ENCODE data around the gene SLC23A2.
A peak's percentile ranks its signal among the peaks of the same experiment; 100 is the strongest.
"Not testable (repeated sequence)": the region's sequence is repeated elsewhere in the genome, so short reads cannot be mapped to it uniquely, and the experiment has no call there.

Gene SLC23A2

GRCh38 chr20:5013682-5014447 lies 12.6 kb upstream of the SLC23A2 start:
- TF ChIP-seq LEF1 (IDR thresholded peaks at IDR 0.05; ENCODE audit: borderline replicate concordance) (no peak), ZNF384 (IDR thresholded peaks at IDR 0.05) (no peak), SUZ12 (IDR thresholded peaks at IDR 0.05) (no peak), TARDBP (IDR thresholded peaks at IDR 0.05) (no peak), BHLHE40 (IDR thresholded peaks at IDR 0.05; ENCODE audit: borderline replicate concordance) (no peak), FOXK2 (IDR thresholded peaks at IDR 0.05) (no peak), CTBP1 (IDR thresholded peaks at IDR 0.05; ENCODE audit: borderline replicate concordance) (no peak)
- POLR2A ChIA-PET: no interaction called here

GRCh38 chr20:5008759-5009158 lies 7.4 kb upstream of the SLC23A2 start:
- no peak for TF ChIP-seq ZNF384 (IDR thresholded peaks at IDR 0.05)
- TF ChIP-seq BHLHE40 (IDR thresholded peaks at IDR 0.05; ENCODE audit: borderline replicate concordance): no peak
- ChIA-PET CTCF (no interaction called here), POLR2A (no interaction called here)
- DNase-seq (ENCODE audit: extremely low spot score): no peak

More at GRCh38 chr20:5013682-5014447, 12.6 kb upstream of the SLC23A2 start:
- CTCF ChIA-PET: no interaction called here
- no peak for DNase-seq (ENCODE audit: extremely low spot score)

- DNase-seq (ENCODE audit: extremely low spot score): no peak
- TF ChIP-seq FOXA1 (IDR thresholded peaks at IDR 0.05) (no peak), HDGF (IDR thresholded peaks at IDR 0.05; ENCODE audit: borderline replicate concordance) (no peak), BHLHE40 (IDR thresholded peaks at IDR 0.05; ENCODE audit: borderline replicate concordance) (no peak), CTBP1 (IDR thresholded peaks at IDR 0.05; ENCODE audit: borderline replicate concordance) (no peak), LEF1 (IDR thresholded peaks at IDR 0.05; ENCODE audit: borderline replicate concordance) (no peak), L3MBTL2 (conservative IDR thresholded peaks at IDR 0.05) (no peak), NFRKB (IDR thresholded peaks at IDR 0.05) (no peak), TARDBP (IDR thresholded peaks at IDR 0.05) (no peak), SP1 (IDR thresholded peaks at IDR 0.05) (no peak), ARNT (IDR thresholded peaks at IDR 0.05) (no peak), FOXK2 (IDR thresholded peaks at IDR 0.05) (no peak)
- POLR2A ChIA-PET: no interaction called here
- CTCF ChIA-PET: no interaction called here
Observed at GRCh38 chr20:5005326-5005725, 4.0 kb upstream of the SLC23A2 start.

- CTCF ChIA-PET; POLR2A ChIA-PET; DNase-seq (ENCODE audit: extremely low spot score): not testable (repeated sequence)
Observed at GRCh38 chr20:5004825-5005224, 3.5 kb upstream of the SLC23A2 start.

- POLR2A ChIA-PET: no interaction called here
- no peak for TF ChIP-seq ARNT (IDR thresholded peaks at IDR 0.05)
- no peak for TF ChIP-seq HDGF (IDR thresholded peaks at IDR 0.05; ENCODE audit: borderline replicate concordance)
- no peak for TF ChIP-seq BHLHE40 (IDR thresholded peaks at IDR 0.05; ENCODE audit: borderline replicate concordance)
- no peak for TF ChIP-seq SP1 (IDR thresholded peaks at IDR 0.05)
- TF ChIP-seq FOXM1 (IDR thresholded peaks at IDR 0.05; ENCODE audit: borderline replicate concordance): no peak
- TF ChIP-seq ELF4 (IDR thresholded peaks at IDR 0.05): no peak
- no peak for TF ChIP-seq SUZ12 (IDR thresholded peaks at IDR 0.05)
- no peak for TF ChIP-seq FOXK2 (IDR thresholded peaks at IDR 0.05)
- TF ChIP-seq FOXA1 (IDR thresholded peaks at IDR 0.05): no peak
- no peak for TF ChIP-seq TARDBP (IDR thresholded peaks at IDR 0.05)
- no peak for TF ChIP-seq PKNOX1 (IDR thresholded peaks at IDR 0.05)
- no peak for TF ChIP-seq NFRKB (IDR thresholded peaks at IDR 0.05)
- no peak for TF ChIP-seq LEF1 (IDR thresholded peaks at IDR 0.05; ENCODE audit: borderline replicate concordance)
- no peak for TF ChIP-seq ZNF384 (IDR thresholded peaks at IDR 0.05)
- TF ChIP-seq L3MBTL2 (conservative IDR thresholded peaks at IDR 0.05): no peak
- no peak for TF ChIP-seq CTBP1 (IDR thresholded peaks at IDR 0.05; ENCODE audit: borderline replicate concordance)
- CTCF ChIA-PET: no interaction called here
- DNase-seq (ENCODE audit: extremely low spot score): peak; percentile 4
Observed at GRCh38 chr20:5003626-5004025, 2.3 kb upstream of the SLC23A2 start.

- TF ChIP-seq LEF1 (IDR thresholded peaks at IDR 0.05; ENCODE audit: borderline replicate concordance): no peak
- TF ChIP-seq FOXA1 (IDR thresholded peaks at IDR 0.05): no peak
- TF ChIP-seq ELF4 (IDR thresholded peaks at IDR 0.05): no peak
- no peak for TF ChIP-seq ARNT (IDR thresholded peaks at IDR 0.05)
- TF ChIP-seq SUZ12 (IDR thresholded peaks at IDR 0.05): no peak
- no peak for TF ChIP-seq TARDBP (IDR thresholded peaks at IDR 0.05)
- TF ChIP-seq BHLHE40 (IDR thresholded peaks at IDR 0.05; ENCODE audit: borderline replicate concordance): no peak
- no peak for TF ChIP-seq NFRKB (IDR thresholded peaks at IDR 0.05)
- TF ChIP-seq CTBP1 (IDR thresholded peaks at IDR 0.05; ENCODE audit: borderline replicate concordance): no peak
- TF ChIP-seq FOXM1 (IDR thresholded peaks at IDR 0.05; ENCODE audit: borderline replicate concordance): no peak
- CTCF ChIA-PET: no interaction called here
- POLR2A ChIA-PET: no interaction called here
- DNase-seq (ENCODE audit: extremely low spot score): no peak
Observed at GRCh38 chr20:5002077-5002413, 735 bp upstream of the SLC23A2 start.

GRCh38 chr20:5000263-5001173 lies 792 bp downstream of the SLC23A2 start:
- ChIA-PET POLR2A (interaction anchor here (0.9 kb wide), 1 partner anchor 82 kb away, joined by 3 read pairs; no protein-coding TSS in a partner anchor), CTCF (interaction anchor here (0.5 kb wide), 1 partner anchor 174 kb away, joined by 3 read pairs; no protein-coding TSS in a partner anchor)
- DNase-seq (ENCODE audit: extremely low spot score): peak; percentile 31
- TF ChIP-seq PKNOX1 (IDR thresholded peaks at IDR 0.05) (peak; percentile 34; the same call in 1 of the 2 replicates), L3MBTL2 (conservative IDR thresholded peaks at IDR 0.05) (peak; percentile 22; the same call in 1 of the 2 replicates), TARDBP (IDR thresholded peaks at IDR 0.05) (no peak)
